ENCODE results near the gene TMEM11. TPM values are rescaled to one million over a fixed set of nuclear protein-coding genes. Genes with fewer than 3 reads are reported as not detected.

Gene TMEM11
- total RNA-seq, 3 donors from 2014 or later (not counting 1 experiment from before 2014, with no cell fraction given), result 18.4 to 27.0 (median 18.6) TPM

DNA sequence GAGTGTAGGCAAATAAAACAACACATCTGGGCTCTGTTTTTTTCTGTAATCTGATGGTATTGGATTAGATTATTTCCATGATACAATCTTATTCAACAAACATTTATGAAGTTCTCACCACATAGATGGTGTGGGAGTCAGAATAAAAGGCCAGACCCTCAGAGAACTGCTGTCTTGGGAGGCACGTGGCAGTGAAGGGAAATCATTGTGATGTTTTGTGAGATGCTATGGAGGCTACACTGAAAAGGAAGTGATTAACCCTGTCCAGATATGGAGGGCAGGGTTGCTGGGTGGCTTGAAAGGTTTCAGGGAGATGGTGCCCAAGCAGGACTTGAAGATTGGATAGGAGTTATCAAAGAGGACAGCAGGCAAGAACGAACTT, 51.6 kb downstream of the TMEM11 start:
- ATAC-seq (no peak), DNase-seq (no peak)
- peaks cover 7 to 14% of the 10 kb centered on the region in 2 donors for H3K4me1 Mint-ChIP-seq
- Histone ChIP-seq H3K4me1 (ENCODE audit: control insufficient read depth, insufficient read depth, low read length) (no peaks in the 10 kb centered on the region), H3K9me3 (ENCODE audit: control insufficient read depth, insufficient read depth, low read length) (no peaks in the 10 kb centered on the region), H3K27ac (ENCODE audit: low read length) (no peak overlapping the region), H3K36me3 (ENCODE audit: control insufficient read depth, insufficient read depth, low read length) (no peaks in the 10 kb centered on the region), H3K4me3 (ENCODE audit: low read length) (no peak overlapping the region), H3K27me3 (ENCODE audit: control insufficient read depth, insufficient read depth, low read length) (no peaks in the 10 kb centered on the region)
- no peak overlapping the region for H3K27ac Mint-ChIP-seq
- intact Hi-C loops (cut with micrococcal nuclease), result no loop called here
- H3K36me3 Mint-ChIP-seq, result no peaks in the 10 kb centered on the region
- TF ChIP-seq, protein P1, sequence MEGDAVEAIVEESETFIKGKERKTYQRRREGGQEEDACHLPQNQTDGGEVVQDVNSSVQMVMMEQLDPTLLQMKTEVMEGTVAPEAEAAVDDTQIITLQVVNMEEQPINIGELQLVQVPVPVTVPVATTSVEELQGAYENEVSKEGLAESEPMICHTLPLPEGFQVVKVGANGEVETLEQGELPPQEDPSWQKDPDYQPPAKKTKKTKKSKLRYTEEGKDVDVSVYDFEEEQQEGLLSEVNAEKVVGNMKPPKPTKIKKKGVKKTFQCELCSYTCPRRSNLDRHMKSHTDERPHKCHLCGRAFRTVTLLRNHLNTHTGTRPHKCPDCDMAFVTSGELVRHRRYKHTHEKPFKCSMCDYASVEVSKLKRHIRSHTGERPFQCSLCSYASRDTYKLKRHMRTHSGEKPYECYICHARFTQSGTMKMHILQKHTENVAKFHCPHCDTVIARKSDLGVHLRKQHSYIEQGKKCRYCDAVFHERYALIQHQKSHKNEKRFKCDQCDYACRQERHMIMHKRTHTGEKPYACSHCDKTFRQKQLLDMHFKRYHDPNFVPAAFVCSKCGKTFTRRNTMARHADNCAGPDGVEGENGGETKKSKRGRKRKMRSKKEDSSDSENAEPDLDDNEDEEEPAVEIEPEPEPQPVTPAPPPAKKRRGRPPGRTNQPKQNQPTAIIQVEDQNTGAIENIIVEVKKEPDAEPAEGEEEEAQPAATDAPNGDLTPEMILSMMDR (IDR thresholded peaks at IDR 0.05), result no peak
- 80% methylated on average over 1 of the region's 2 CpGs for WGBS (ENCODE audit: insufficient coverage)
- H3K9me3 Mint-ChIP-seq, result no peaks in the 10 kb centered on the region
- no peaks in the 10 kb centered on the region for H3K27me3 Mint-ChIP-seq (ENCODE audit: low read depth in 2 of 2)
- no peak overlapping the region for H3K4me3 Mint-ChIP-seq

GRCh38 chr17:21161498-21162393, 52.2 kb downstream of the TMEM11 start:
- H3K27me3 Mint-ChIP-seq (ENCODE audit: low read depth in 2 of 2), result no peaks in the 10 kb centered on the region
- no peaks in the 10 kb centered on the region for H3K9me3 ChIP-seq (ENCODE audit: control insufficient read depth, insufficient read depth, low read length)
- DNase-seq (no peak), ATAC-seq (no peak)
- no peak overlapping the region for H3K4me3 Mint-ChIP-seq
- no peaks in the 10 kb centered on the region for H3K36me3 ChIP-seq (ENCODE audit: control insufficient read depth, insufficient read depth, low read length)
- no peak overlapping the region for H3K27ac Mint-ChIP-seq
- TF ChIP-seq, protein P1 (IDR thresholded peaks at IDR 0.05), result no peak
- H3K4me1 Mint-ChIP-seq, result peaks cover 7 to 10% of the 10 kb centered on the region in 2 donors
- H3K27ac ChIP-seq (ENCODE audit: low read length), result no peak overlapping the region
- 84% methylated on average over 6 of the region's 7 CpGs for WGBS (ENCODE audit: insufficient coverage)
- no peaks in the 10 kb centered on the region for H3K36me3 Mint-ChIP-seq
- no peak overlapping the region for H3K4me3 ChIP-seq (ENCODE audit: low read length)
- no peaks in the 10 kb centered on the region for H3K27me3 ChIP-seq (ENCODE audit: control insufficient read depth, insufficient read depth, low read length)
- intact Hi-C loops (cut with micrococcal nuclease), result no loop called here
- H3K9me3 Mint-ChIP-seq, result no peaks in the 10 kb centered on the region
- H3K4me1 ChIP-seq (ENCODE audit: control insufficient read depth, insufficient read depth, low read length), result no peaks in the 10 kb centered on the region

DNA sequence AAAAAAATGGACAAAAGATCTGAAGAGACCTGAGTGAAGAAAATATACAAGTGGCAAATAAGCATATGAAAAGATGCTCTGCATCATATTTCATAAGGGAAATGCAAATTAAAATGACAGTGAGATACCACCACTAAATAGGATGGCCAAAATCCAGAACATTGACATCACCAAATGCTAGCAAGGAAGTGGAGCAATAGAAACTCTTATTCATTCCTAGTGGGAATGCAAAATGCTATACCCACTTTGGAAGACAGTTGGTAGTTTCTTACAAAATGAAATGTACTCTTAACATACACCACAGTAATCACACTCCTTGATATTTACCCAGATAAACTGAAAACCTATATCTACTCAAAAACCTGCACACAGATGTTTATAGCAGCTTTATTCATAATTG, 53.6 kb downstream of the TMEM11 start:
- TF ChIP-seq, protein P1 (IDR thresholded peaks at IDR 0.05), result no peak
- Histone ChIP-seq H3K27me3 (ENCODE audit: control insufficient read depth, insufficient read depth, low read length) (no peaks in the 10 kb centered on the region), H3K4me1 (ENCODE audit: control insufficient read depth, insufficient read depth, low read length) (no peaks in the 10 kb centered on the region), H3K9me3 (ENCODE audit: control insufficient read depth, insufficient read depth, low read length) (no peaks in the 10 kb centered on the region), H3K27ac (ENCODE audit: low read length) (no peak overlapping the region), H3K36me3 (ENCODE audit: control insufficient read depth, insufficient read depth, low read length) (no peaks in the 10 kb centered on the region), H3K4me3 (ENCODE audit: low read length) (no peak overlapping the region)
- peaks cover 0 to 4% of the 10 kb centered on the region in 2 donors for H3K9me3 Mint-ChIP-seq
- no peaks in the 10 kb centered on the region for H3K27me3 Mint-ChIP-seq (ENCODE audit: low read depth in 2 of 2)
- no peak for ATAC-seq
- H3K4me3 Mint-ChIP-seq, result no peak overlapping the region
- no peak for DNase-seq
- H3K4me1 Mint-ChIP-seq, result peaks cover 7% of the 10 kb centered on the region in 2 donors
- intact Hi-C loops (cut with micrococcal nuclease), result no loop called here
- no peak overlapping the region for H3K27ac Mint-ChIP-seq
- H3K36me3 Mint-ChIP-seq, result peaks cover 4% of the 10 kb centered on the region
